Measurements from ENCODE around the gene UBL4A. TPM values are rescaled to one million over a fixed set of nuclear protein-coding genes. Genes with fewer than 3 reads are reported as not detected.

The UBL4A gene
- total RNA-seq, 1 experiment from 2014 or later: 26.7 TPM

DNA sequence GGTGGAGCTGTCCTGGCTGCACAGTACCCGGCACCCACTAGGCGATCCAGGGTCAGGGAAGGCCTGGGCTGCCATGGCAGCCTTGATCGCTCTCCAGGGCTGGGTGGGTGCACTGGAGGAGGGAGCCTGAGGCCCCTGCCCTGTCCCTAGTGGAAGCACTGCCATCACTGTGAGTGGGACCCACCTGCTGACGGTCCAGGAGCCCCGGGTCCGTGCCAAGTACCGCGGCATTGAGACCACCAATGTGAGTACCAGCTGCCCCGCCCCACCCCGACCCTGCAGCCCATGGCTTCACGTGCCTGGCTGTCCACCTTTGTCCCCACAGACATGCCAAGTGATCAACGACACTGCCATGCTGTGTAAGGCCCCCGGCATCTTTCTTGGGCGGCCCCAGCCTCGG lies 19.5 kb downstream of the UBL4A start:
- ChIA-PET CTCF (no interaction called here), POLR2A (no interaction called here)
- intact Hi-C loops (cut with micrococcal nuclease): no loop called here
- Mint-ChIP-seq H3K36me3 (ENCODE audit: insufficient read depth, unreplicated experiment) (peaks cover 22% of the 10 kb centered on the region), H3K4me1 (ENCODE audit: insufficient read depth, unreplicated experiment) (peaks cover under 1% of the 10 kb centered on the region), H3K9me3 (ENCODE audit: unreplicated experiment) (no peaks in the 10 kb centered on the region), H3K27ac (ENCODE audit: low read depth, unreplicated experiment) (no peak overlapping the region), H3K4me3 (ENCODE audit: unreplicated experiment) (no peak overlapping the region), H3K27me3 (ENCODE audit: insufficient read depth, unreplicated experiment) (peaks cover 3% of the 10 kb centered on the region)
- BruUV-seq (replicated peaks): no TSS peak
- TF ChIP-seq, protein P1, sequence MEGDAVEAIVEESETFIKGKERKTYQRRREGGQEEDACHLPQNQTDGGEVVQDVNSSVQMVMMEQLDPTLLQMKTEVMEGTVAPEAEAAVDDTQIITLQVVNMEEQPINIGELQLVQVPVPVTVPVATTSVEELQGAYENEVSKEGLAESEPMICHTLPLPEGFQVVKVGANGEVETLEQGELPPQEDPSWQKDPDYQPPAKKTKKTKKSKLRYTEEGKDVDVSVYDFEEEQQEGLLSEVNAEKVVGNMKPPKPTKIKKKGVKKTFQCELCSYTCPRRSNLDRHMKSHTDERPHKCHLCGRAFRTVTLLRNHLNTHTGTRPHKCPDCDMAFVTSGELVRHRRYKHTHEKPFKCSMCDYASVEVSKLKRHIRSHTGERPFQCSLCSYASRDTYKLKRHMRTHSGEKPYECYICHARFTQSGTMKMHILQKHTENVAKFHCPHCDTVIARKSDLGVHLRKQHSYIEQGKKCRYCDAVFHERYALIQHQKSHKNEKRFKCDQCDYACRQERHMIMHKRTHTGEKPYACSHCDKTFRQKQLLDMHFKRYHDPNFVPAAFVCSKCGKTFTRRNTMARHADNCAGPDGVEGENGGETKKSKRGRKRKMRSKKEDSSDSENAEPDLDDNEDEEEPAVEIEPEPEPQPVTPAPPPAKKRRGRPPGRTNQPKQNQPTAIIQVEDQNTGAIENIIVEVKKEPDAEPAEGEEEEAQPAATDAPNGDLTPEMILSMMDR (IDR thresholded peaks at IDR 0.05; ENCODE audit: unreplicated experiment): no peak
- DNase-seq (ENCODE audit: unreplicated experiment): no peak

- TF ChIP-seq, protein P1 (IDR thresholded peaks at IDR 0.05; ENCODE audit: unreplicated experiment): no peak
- BruUV-seq (replicated peaks): no TSS peak
- Mint-ChIP-seq H3K27ac (ENCODE audit: low read depth, unreplicated experiment) (no peak overlapping the region), H3K4me3 (ENCODE audit: unreplicated experiment) (no peak overlapping the region), H3K4me1 (ENCODE audit: insufficient read depth, unreplicated experiment) (peaks cover 4% of the 10 kb centered on the region), H3K27me3 (ENCODE audit: insufficient read depth, unreplicated experiment) (peaks cover 7% of the 10 kb centered on the region), H3K36me3 (ENCODE audit: insufficient read depth, unreplicated experiment) (peaks cover 26% of the 10 kb centered on the region), H3K9me3 (ENCODE audit: unreplicated experiment) (no peaks in the 10 kb centered on the region)
- ChIA-PET POLR2A (no interaction called here), CTCF (interaction anchor here (0.7 kb wide), 1 partner anchor 1229 kb away, joined by 3 read pairs; no protein-coding TSS in a partner anchor)
- intact Hi-C loops (cut with micrococcal nuclease): no loop called here
- no peak for DNase-seq (ENCODE audit: unreplicated experiment)
Observed at GRCh38 chrX:154466036-154466435, 20.4 kb downstream of the UBL4A start.

DNA sequence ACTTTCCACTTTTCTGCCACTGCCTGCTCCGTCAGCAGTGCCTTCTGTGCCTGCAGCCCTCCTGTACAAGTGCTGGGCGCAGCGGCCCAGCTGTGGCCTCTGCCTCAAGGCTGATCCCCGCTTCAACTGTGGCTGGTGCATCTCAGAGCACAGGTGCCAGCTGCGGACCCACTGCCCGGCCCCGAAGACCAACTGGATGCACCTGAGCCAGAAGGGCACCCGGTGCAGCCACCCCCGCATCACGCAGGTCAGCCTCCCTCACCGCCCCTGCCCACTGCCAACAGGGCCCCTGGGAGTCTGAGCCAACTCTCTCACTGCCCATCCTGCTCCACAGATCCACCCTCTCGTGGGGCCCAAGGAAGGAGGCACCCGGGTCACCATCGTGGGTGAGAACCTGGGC lies 20.8 kb downstream of the UBL4A start:
- no TSS peak for BruUV-seq (replicated peaks)
- H3K36me3 Mint-ChIP-seq (ENCODE audit: insufficient read depth, unreplicated experiment): peaks cover 26% of the 10 kb centered on the region
- no peak overlapping the region for H3K4me3 Mint-ChIP-seq (ENCODE audit: unreplicated experiment)

DNA sequence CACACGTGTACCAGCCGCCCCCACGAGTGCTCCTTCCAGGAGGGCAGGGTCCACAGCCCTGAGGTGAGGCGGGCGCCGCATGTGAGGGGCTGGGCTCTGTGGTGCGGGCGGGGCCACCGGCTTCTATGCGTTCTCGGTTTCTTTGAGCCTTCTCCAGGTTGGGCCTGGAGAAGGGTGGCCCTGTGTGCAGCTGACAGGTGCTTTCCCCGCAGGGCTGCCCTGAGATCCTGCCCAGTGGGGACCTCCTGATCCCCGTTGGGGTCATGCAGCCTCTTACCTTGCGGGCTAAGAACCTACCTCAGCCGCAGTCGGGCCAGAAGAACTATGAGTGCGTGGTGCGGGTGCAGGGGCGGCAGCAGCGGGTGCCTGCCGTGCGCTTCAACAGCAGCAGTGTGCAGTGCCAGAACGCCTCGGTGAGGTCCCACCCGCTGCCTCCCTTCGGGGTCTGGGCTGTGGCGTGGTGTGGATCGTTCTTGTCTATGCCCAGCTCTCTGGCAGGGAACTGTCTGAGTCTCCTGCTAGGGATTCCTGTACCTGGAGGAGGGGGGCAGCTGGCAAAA lies 21.5 kb downstream of the UBL4A start:
- Mint-ChIP-seq H3K4me3 (ENCODE audit: unreplicated experiment) (no peak overlapping the region), H3K27ac (ENCODE audit: low read depth, unreplicated experiment) (no peak overlapping the region), H3K4me1 (ENCODE audit: insufficient read depth, unreplicated experiment) (peaks cover 4% of the 10 kb centered on the region), H3K9me3 (ENCODE audit: unreplicated experiment) (no peaks in the 10 kb centered on the region), H3K36me3 (ENCODE audit: insufficient read depth, unreplicated experiment) (peaks cover 26% of the 10 kb centered on the region), H3K27me3 (ENCODE audit: insufficient read depth, unreplicated experiment) (peaks cover 7% of the 10 kb centered on the region)
- no TSS peak for BruUV-seq (replicated peaks)
- POLR2A ChIA-PET: no interaction called here
- intact Hi-C loops (cut with micrococcal nuclease): no loop called here
- TF ChIP-seq, protein P1 (IDR thresholded peaks at IDR 0.05; ENCODE audit: unreplicated experiment): no peak
- CTCF ChIA-PET: no interaction called here
- no peak for DNase-seq (ENCODE audit: unreplicated experiment)

More for the DNA sequence above, 20.8 kb downstream of the UBL4A start:
- Mint-ChIP-seq H3K27me3 (ENCODE audit: insufficient read depth, unreplicated experiment) (peaks cover 7% of the 10 kb centered on the region), H3K27ac (ENCODE audit: low read depth, unreplicated experiment) (no peak overlapping the region), H3K9me3 (ENCODE audit: unreplicated experiment) (no peaks in the 10 kb centered on the region), H3K4me1 (ENCODE audit: insufficient read depth, unreplicated experiment) (peaks cover 4% of the 10 kb centered on the region)
- TF ChIP-seq, protein P1 (IDR thresholded peaks at IDR 0.05; ENCODE audit: unreplicated experiment): no peak
- intact Hi-C loops (cut with micrococcal nuclease): no loop called here
- ChIA-PET CTCF (interaction anchor here (0.7 kb wide), 1 partner anchor 1228 kb away, joined by 3 read pairs; no protein-coding TSS in a partner anchor), POLR2A (no interaction called here)
- no peak for DNase-seq (ENCODE audit: unreplicated experiment)
